Measurements from ENCODE around the gene PLXDC2.

PLXDC2 gene

DNA sequence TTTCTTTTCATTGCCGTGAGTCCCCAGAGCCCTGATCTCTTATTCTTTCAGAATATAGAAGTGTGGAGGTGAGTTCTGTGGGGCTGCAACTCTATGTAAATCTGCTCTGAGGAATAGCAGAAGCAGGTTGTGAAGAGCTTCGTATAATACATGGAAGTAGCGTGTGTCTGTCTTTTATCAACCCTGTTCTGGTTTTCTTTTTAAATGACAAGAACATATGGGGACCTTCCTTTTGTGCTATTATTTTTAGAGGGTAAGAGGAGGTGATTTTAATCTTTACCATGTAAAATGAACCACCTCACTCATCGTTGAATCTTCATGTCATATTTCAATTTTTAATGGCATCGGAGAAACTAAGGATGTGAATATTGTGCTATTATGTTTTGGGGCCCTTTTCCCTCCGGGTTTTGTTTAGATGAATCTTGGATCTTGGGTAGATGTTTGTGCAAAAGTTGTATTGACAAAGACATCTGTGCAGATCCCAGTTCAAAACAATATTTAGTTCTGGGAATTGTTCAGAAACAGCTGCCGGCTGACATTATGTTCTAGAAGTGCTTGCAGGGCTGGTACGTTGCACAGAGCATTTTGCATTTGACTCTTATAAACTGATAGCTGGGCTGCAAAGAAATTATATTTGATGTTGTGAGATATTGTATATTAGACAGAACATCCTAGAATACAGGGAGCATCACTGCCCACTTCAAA, 46.7 kb downstream of the PLXDC2 start:
- no peak for DNase-seq

DNA sequence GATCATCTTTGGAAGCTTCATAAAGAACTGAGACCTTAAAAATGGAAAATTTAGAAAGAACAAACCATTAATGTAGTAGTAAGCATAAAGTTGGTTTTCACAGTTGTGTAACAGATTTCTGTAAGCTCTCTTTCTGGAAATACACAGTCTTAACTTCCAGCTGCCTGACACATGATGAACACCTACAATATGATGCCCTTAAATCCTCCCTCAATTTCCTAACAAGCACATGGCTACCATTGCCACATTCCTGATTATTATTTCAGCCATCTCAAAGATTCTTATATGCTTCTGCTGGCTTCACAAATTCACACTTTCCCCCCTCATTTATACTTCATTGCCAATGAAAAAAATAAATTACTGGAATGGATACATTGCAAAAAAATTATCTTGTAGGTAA, 49.4 kb downstream of the PLXDC2 start:
- no peak for DNase-seq

DNA sequence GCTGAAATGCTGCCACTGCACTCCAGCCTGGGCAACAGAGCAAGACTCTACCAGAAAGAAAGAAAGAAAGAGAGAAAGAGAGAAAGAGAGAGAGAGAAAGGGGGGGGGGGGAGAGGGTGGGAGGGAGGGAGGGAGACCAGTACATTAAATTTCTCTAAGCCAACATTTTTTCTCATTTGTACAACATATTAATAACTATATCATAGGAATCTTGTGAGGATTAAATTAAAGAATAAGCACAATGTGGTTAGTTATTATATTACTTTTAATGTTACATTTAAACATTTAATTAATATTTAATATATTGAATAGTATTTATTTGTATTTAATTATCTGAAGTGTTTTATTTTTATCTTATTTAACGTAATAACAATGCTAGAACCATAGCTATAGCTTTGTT, 53.1 kb downstream of the PLXDC2 start:
- no peak for DNase-seq

DNA sequence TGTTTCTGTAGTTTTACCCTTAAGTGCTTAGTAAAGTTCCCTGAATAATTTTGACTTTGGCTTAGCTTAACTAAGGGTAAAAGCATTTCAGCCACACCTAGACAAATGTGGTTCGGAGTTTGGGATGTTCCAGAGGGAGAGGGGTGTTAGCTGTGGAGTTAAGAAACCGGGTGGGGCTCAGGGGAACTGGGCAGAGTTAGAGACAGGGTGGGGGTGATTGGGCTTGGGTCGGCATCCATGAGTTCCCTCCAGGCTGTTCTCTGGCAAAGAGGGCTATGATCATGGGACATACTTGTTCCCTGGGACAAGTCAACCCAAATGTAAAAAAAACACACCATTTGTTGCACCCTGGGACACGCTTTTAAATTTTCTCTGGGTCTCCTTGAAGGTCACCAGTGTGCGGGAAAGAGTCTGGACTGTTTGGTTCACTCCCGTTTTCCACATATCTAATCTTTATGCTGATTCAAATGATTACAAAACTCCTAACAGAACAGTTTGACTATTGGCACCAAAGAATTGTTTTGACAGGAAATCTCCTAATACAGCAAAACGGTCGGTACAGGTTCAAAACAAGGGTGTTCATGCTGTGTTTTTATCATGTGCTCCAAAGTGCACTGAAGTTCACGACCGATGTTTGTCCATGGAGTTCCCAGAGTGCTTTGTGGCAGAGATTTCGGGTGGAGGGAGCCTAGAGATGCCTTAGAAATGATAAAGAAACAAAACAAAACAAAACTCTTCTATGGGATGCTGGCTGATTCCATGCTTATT, 56.5 kb downstream of the PLXDC2 start:
- DNase-seq, result no peak

DNA sequence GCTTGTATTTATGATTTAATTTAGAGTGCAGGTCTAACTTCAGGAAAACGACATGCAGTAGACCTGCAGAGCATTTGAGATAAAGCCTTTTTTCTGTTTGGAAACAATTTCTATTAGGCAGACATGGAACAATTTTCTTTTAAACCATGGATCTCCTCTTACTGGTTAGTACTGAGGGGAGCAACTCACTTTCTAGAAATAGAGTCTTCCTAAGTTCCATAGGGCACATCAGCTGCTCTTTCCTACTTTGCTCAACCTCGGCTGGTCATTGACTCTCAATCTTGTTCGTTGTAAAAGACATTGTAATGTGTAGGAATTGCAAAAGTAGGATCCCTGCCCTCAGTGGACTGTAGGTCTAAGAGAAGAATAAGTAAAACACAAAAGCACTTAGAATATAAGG, 58.0 kb downstream of the PLXDC2 start:
- no peak for DNase-seq

DNA sequence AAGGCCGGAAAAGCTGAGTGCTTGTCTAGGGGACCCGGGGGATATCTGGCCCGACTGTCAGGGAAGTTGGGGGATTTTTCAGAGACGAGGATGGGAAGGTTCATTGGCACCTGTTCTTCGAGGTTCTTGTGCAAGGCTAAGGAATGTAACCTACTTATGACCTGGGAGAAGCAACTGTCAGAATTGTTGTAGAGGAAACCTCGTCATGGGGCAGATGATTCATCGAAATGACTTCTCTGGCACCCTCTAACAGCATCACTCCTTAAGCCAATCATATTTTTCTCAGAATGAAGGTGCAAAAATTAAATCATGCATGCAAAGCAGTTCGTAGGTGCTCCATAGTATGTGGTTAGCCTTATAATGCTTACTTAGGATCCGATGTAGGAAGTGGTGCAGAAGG, 58.6 kb downstream of the PLXDC2 start:
- DNase-seq, result no peak

DNA sequence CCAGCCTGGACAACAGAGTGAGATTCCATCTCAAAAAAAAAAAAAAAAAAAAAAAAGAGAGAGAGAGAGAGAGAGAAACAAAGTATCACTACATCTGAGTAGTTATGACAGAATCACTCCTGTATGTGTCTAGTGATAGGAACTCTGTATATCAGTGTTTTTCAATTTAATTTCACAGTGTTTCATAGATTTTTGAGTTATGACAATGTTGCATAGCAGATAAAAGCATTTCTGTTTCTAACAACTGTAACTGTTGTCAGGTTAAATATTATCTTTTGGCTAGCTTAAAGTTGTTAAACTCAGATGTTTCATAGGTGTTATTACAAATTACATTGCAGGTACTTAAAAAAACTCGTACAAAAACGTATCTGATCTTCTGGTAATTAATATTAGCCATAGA, 60.3 kb downstream of the PLXDC2 start:
- no peak for DNase-seq

DNA sequence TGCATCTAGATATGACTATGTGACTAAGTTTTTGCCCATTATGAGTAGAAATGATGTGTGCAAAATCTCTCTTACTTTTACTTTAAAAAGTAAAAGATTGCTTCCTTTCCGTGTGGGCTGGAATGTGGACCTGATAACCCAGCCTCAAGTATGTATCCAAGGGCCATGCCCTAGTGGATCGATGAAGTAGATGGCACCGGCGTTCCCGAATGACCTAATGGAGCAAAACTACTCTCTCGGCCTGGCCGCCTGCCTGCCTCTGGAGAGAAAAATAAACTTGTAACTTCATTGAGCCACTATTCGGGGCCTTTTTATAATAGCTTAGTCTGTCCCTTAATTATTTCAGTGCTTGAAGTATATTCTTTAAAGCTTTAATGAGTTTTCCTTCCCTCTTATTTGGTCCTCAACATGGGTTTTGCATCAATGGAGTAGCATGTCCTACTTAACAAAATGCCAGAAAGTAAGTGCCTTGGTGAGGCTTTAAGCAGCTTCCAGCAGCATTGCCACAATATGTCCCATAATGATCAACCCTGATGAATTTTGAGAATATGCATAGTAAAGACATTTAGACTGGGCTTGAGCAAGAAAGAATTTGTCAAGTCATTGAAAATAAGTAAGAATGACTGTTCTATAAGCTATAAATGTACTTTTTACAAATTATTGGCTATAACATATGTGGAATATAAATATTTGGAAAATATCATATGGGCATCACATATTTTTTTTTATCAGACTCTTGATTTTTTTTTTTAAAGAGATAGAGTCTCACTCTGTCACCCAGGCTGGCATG, 61.4 kb downstream of the PLXDC2 start:
- DNase-seq, result no peak

DNA sequence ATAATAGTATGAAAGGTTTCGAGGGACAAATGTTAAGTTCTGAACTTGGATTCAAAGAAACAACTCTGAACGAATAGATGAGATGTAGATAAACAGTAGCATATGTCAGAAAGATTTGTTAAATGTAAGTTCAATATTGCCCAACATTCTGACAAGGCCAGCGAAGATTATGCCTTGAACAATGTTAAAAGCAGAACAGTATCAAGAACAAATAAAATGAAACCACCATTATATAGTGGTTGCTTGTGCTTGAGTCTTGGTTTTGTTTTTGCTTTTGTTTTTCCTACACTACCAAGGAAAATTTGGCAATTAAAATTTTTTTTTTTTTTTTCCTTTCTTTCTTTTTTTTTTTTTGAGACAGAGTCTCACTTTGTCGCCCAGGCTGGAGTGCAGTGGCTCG, 66.4 kb downstream of the PLXDC2 start:
- no peak for DNase-seq

DNA sequence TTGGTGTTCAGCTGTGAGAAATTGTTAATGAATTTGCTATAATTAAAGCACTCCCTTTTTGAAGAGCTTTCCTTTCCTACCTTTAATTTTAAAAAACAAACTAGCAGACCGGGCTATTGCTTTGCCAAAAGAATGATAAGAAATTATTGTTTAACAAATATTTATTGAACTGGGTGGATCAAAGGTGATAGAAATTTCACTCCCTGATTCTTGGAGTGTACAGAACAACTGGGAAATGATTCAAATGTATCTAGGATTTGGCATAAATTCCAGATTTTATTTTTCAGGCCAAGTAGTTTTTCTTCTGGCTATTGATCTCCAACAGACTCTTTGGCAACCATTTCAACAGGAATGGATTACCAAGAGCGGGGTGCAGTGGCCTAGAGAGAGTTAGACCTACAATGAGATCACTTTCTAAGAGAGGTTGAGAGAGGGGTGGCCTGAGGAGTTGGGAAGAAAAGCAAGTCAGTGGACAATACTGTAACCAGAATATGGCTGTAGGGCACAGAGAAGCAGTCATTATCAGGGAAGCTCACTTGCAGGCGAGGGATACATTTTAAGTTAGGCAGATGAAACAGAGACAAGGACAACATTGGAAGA, 71.9 kb downstream of the PLXDC2 start:
- DNase-seq, result no peak

DNA sequence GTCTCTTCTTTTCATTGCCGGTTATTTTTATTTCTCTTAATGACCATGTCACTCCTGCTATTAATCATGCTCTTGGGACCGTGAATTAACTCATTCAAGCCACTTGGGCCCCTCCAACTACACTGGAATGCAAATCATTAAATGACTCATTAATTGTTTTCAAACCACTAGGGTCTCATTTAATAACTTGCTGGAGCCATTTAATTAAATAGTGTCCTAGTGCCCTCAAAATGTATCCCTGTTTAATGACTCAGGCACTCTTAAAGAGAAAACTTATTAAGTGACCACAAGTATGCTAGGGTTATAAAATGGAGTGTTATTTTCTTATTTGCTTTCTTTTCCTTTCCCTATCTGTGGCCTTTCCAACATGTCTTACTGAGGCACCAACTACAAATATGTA, 73.0 kb downstream of the PLXDC2 start:
- DNase-seq, result no peak

DNA sequence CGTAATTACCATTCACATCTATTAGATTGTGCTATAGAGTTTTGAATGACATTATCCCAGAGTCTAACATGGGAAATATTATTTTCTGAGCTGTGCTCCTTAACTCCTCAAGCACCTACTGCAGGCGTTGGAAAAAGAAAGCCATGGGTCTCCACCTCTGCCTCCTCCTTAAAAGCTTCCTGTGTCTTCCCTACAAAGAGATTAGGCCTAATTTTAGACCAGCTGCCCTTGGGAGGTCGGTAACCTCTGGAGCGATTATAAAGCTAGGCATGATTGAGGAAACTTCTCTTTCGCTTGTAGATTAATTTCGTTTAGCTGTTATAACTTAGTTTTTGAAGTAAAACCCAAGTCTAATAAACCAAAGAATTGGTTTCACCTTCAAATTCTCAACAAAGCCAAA, 75.2 kb downstream of the PLXDC2 start:
- no peak for DNase-seq

DNA sequence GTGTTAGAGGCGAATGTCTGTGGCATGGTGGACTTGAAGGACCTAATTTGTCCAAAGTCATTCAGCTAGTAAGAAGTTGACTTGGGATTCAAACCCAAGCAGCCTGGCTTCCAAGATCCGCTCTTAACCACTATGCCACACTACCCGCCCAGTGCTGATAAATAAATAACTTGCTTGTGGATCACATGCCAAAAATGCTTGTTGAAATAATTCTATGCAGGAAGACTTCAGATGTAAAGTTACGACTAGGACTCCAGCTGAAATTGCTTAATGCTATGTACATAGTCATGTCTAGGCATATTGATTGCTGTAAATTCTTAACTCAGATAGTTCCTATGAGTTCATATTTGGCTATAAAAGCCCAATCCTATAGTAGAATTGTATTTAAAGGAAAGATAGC, 76.0 kb downstream of the PLXDC2 start:
- no peak for DNase-seq

DNA sequence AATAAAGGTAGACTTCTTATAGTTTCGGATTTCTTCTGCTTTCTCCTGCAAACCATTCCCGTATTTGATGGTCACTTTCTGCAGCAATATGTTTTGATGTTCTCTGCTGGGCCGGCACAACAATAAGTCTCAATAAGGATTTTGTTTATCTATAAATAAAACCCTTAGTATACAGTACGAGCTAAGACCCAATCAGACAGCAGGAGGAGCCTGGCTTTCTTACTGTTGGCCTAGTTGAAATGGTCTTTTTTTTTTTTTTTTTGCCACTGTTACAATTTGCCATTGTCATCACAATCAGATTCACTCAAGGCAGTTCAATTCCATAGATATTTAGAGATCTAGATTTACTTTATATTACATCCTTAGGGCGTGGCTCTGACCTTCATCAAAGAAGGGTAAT, 76.4 kb downstream of the PLXDC2 start:
- DNase-seq, result no peak

DNA sequence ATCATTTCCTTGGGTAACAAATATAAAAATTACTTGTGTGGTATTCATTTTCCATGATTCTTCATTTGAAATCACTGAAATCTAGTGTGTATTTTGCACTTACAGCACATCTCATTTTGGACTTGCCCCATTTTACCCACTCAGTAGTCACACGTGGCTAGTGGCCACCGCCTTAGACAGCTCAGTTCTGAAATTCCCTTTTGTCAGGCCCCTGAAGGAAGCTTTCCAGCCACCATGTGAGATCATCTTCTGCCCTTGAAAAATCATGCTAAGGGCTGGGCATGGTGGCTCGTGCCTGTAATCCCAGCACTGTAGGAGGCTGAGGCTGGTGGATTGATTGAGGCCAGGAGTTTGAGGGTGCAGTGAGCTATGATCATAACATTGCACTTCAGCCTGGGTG, 79.3 kb downstream of the PLXDC2 start:
- no peak for DNase-seq

DNA sequence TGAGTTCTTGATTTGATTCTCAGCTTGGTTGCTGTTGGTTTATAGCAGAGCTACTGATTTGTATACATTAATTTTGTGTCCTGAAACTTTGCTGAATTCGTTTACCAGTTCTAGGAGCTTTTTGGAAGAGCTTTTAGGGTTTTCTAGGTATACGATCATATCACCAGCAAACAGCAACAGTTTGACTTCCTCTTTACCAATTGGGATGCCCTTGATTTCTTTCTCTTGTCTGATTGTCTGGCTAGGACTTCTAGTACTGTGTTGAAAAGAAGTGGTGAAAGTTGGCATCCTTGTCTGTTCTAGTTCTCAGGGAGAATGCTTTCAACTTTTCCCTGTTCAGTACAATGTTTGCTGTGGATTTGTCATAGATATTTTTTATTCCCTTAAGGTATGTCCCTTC, 86.2 kb downstream of the PLXDC2 start:
- DNase-seq, result no peak

DNA sequence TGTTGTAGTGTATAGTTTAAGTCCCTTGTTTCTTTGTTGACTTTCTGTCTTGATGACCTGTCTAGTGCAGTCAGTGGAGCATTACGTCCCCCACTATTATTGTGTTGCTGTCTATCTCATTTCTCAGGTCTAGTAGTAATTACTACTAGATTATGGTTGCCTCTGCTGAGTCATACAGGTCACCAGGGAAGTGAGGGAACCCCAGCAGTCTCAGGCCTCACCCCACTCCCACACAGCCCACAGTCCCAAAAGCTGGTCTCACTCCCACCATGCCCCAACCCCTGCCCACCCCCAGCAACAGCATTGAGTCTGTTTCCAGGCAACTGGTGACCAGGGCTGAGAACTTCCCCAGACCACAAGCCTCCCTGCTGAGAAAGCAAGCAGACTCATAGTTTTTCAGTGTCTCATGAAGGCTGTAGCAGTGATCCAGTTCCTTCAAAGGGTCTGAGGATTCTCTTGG, 88.0 kb downstream of the PLXDC2 start:
- DNase-seq, result no peak

DNA sequence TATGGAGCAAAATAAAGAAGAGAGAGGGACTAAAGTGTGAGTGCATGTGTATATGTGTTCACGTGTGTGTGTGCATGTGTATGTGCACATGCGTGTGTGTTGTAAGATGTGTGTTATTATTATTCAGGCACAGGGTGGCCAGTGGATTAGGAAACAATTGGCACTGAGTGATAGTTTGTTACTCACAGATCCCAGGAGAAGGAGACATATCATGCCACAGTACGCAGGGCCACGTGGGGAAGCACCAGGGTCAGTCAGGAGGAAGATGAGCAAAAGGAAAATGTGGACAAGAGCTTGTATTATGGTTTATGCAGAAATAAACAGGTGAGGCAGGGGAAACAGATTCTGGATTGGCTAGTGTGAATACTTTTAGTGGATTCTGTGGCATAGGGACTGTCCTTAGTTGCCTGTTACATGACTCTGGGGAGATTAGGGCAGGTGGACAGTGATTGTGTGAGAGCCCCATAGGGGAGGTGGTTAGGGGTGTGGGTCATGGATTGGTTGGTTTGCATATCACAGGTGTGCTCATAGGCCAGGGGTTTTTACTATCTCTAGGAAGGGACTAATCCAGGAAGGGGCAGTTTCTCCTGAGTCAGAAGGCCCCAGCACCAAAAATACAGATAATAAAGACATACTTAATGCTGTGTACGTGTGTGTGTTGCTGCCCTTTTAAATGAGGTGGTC, 90.0 kb downstream of the PLXDC2 start:
- no peak for DNase-seq

DNA sequence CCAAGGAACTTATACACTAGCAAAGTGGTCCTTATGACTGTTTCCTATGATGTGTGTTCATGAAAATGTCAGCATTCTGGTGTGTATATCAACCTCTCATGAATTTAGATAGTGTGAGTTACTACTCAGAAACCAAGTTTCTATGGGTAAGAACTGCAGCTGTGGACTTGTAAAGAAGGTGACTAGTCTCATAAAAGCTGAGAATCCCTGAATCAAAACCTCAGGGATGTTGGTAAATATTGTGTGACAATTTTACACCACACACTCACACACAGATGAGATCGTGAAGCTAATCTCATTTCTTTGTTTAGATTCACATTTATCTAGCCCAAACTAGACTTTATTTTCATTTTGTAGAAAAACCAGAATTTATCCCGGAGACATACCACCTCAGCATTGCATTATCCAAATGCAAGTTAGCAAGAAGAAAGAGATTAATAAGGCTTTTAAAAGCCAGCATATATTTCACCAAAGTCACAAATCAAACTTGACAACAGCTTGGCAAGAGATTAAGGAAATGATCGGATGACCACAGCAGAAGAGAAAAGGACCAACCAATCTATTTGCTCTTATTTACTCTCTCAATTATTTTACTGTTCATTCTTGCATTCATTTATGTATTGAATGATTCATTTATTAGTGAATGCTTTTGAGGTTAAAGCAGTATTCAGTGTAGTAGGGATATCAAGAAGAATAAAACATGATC, 92.9 kb downstream of the PLXDC2 start:
- DNase-seq, result no peak

DNA sequence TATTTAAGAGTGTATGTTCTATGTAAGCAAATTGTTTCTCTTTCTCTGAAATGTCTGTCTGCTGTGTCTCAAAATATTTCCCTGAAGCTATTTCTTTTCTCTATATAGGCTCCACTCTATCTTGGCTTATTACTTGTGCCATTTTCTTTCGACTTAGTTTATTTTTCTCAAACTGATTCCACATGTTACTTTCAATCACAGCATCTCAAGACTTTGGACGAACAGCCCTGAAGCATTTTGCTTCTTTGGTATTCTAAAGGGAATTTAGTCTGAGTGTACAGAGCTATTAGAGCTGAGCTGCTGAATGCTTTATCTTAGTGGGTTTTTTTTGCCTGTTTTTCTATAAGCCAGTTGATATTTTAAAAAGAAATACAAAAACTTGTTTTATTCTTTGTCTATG, 95.7 kb downstream of the PLXDC2 start:
- no peak for DNase-seq

DNA sequence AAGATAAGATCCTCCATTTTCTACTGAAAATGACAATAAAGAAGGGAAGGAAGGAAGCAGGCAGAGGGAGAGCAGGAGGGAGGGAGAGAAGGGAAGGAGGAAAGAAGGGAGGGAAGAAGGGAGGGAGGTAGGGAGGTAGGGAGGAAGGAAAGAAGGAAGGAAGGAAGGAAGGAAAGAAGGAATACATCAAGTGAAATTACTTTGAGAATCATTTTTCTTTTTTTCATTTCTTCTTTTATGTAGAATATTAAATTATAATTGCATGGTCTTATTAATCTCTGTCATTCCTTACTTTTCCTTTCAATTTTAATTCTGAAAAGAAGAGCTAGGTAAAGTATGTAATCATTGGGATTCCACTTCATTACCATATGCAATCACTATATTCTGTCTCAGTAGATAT, 97.8 kb downstream of the PLXDC2 start:
- DNase-seq, result no peak

DNA sequence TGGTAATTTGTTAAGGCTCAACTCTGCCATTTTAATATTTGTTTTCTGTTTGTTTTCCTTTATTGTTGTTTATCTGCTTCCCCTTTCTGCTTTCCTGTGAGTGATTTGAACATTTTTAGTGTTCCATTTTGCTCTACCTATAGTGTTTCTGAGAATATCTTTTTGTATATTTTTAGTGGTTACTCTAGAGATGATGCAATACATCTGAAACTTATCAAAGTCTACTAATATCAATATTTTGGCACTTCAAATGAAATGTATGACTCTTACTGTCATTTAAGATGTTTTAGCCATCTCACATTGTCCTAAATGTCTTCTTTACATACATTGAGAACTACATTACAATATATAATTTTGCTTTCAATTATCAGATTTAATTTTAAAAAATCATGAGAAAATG, 98.9 kb downstream of the PLXDC2 start:
- DNase-seq, result no peak
